NCI-H460 (cell line): ENCODE data around the gene INPP5J. TPM values are rescaled to one million over a fixed set of nuclear protein-coding genes. Genes with fewer than 3 reads are reported as not detected.
"Not testable (repeated sequence)": the region's sequence is repeated elsewhere in the genome, so short reads cannot be mapped to it uniquely, and the experiment has no call there.

ENCODE experiments used
- DNase-seq: peaks from one replicate; pipeline ENCODE4 v3.0.0-alpha.2; 2016; ENCODE audit warnings: low read depth; ENCODE audit errors: extremely low read depth
- total RNA-seq: library from RNA; depleted of rRNA; stranded (reverse); fragments of >200 nt; shearing (Covaris generic); gene quantifications from 2 replicates; pipeline ENCODE4 v1.2.3, GENCODE V29; 2014

INPP5J gene
- total RNA-seq, 1 experiment from 2014 or later: 0.54 TPM

DNA sequence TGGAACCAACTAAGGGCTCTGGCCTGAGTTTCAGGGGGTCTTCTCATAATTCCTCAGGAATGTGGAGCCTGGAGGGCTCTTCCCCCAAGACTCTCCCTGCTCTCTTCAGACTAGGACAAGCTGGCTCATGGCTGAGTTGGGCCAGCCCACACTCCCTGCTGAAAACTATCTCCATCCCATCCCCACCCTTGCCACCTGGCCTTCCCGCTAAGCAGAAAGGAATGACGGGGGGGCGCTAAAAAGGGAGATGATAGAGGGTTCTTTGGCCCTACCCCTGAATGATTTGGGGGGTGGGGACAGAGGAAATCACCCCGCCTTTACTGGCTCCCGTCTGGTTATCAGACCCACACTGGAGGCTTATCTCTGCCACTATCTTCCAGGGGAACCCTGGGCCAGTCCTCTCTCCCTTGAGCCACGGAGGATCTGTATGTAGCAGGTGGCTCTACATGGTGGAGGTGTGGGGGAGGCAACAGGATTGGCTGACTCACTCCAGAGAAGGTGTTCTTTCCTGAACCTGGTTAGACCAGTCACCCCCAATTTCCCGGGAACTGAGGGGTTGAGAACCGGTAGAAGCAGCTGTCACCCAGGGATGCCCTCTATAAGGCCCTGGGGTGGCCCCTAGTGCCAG lies 35.9 kb upstream of the INPP5J start:
- DNase-seq: no peak

DNA sequence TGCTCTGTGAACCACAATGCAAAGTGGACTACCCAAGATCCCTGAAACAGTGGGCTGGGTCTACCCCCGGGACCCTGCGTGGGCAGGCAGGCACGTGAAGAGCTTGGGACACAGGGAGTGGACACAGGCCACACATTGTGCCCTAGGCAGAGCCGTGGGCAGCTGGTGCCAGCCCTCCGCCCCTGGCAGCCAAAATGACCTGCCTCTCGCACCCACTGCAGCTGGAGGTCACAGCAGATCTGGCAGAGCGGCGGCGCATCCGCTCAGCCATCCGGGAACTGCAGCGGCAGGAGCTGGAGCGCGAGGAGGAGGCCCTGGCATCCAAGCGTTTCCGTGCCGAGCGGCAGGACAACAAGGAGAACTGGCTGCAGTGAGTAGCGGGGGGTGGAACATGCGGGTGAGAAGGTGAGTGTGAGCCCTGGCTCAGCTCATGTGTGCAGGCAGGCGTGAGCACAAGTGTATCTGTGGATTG lies 35.0 kb upstream of the INPP5J start:
- DNase-seq: no peak

DNA sequence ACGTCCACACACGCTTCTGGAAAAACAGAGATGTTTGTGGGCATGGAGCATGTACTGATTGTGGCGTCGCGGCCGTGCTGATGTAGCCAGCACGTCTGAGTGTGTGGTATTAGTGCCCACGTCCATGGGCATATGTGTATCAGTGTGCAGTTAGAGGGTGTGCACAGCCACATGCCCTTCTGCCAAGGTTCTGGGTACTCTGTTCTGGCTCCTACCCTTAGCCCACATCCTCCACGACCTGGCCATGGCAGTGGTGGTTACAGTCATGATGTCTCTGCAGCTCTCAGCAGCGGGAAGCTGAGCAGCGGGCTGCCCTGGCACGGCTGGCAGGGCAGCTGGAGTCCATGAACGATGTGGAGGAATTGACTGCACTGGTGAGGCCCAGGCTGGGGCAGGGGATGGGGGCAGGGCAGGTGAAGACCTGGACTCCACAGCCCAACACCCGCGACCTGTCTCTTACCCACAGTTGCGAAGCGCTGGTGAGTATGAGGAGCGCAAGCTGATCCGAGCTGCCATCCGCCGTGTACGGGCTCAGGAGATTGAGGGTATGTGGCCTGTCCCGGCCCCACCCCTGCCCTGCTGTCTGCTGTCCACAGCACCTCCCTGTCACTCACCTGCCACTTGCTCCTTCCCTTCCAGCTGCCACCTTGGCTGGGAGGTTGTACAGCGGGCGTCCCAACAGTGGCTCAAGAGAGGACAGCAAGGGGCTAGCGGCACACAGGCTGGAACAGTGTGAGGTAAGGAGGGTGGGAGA lies 34.4 kb upstream of the INPP5J start:
- no peak for DNase-seq

DNA sequence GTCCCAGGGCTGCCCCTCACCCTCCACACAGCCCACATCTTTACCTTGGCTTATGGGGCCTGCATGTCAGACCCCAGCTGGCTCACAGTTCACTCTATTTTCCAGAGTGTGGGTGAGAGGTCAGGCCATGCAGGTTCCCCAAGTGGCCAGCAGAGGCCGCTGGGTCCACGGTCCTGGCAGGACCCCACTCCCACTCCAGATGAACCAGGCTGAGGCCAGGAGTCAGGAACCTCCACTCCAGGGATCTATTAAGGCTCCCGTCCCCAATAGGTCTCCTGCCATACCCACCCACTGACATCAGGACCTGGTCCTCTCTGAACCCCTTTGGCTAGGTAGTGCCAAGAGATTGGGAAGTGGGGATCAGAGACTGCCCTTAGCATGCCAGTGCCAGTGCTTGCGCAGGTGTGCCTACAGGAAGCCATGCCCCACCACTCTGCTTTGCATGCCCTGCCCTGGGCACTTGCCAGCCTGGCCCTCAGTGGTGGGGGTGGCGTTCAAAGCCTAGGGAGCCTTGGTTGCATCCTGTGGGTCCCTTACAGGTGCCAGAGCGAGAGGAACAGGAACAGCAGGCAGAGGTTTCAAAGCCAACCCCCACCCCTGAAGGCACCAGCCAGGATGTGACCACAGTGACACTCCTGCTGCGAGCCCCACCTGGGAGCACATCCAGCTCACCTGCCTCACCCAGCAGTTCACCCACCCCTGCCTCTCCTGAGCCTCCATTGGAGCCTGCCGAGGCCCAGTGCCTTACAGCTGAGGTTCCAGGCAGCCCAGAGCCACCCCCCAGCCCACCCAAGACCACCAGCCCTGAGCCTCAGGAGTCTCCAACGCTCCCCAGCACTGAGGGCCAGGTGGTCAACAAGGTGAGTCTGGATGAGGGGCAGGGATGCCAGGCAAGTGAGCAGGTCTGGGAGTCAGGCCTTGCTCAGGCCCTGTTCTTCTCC lies 33.3 kb upstream of the INPP5J start:
- DNase-seq: no peak

DNA sequence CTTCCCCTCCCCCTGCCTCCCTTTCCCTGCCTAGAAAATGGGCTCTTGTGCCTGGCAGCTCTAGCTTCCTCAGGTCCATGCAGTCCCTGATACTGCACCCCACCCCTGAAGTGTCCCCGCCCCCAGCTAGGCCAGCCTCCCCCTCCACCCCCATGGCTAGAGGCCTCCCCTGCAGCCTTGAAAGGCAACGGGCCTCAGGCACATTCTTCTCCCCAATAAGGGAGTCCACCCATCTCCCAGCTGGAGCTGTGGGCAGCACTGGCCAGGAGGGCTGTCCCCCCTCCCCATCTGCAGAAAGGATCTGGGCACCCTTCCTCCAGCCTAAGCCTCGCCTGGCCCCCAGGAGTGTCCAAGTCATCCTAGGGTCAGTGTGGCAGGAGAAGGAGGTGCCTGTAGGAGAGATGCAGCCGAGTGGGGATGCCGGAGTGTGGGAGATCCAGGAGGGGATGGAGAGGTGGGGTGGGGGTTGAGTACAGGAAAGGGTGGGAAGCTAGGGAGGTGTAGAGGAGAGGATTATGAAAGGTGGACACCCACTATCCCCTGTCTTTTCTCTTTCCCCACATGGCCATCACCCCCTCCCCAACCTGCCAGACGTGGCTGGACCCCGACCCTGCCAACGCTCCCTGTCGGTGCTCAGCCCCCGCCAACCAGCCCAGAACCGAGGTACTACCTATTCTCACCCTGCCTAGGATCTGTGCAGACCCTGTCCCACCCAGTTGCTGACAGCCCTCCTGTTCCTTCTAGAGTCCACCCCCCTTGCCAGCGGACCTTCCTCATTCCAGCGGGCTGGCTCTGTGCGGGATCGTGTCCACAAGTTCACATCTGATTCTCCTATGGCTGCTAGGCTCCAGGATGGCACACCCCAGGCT lies 32.3 kb upstream of the INPP5J start:
- DNase-seq: no peak

DNA sequence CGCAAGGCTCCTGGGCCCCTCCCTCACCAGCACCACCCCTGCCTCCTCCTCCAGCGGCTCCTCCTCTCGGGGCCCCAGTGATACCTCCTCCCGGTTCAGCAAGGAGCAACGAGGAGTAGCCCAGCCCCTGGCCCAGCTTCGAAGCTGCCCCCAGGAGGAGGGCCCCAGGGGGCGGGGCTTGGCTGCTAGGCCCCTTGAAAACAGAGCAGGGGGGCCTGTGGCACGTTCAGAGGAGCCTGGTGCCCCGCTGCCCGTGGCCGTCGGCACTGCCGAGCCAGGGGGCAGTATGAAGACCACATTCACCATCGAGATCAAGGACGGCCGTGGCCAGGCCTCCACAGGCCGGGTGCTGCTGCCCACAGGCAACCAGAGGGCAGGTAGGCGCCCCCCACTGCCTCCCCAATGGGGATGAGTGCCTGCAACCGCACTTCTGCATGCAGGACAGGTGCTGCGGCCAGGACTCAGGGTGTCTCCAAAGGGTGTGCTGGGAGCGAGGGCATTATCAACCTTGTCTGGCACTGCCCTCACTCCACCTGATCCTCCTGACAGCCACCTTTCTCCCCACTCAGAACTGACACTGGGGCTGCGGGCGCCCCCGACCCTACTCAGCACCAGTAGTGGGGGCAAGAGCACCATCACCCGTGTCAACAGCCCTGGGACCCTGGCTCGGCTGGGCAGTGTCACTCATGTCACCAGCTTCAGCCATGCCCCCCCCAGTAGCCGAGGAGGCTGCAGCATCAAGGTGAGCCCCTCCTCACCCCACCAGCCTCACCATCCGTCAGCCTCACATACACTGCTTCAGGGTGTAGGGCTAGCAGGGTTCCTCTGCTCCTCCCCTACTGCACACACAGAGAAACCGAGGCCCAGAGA lies 31.4 kb upstream of the INPP5J start:
- DNase-seq: no peak

DNA sequence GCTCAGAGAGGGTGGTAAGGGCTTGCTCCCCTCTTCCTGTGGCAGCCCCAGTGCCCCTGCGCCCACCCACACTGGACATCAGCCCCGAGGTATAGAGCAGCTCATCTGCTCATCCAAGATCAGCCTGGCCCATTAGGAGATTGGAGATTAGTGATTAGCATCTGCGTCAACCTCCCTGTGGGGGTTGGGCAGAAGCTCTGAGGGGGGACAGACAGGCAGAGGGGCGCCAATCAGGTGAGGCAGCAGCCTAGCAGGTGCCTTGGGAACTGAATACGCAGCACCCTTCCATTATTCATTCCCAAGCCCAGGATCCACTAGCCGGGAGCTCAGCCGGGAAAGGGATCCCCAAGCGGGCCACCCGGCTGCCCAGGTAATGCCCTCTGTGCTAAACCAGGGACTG lies 30.6 kb upstream of the INPP5J start:
- DNase-seq: no peak

DNA sequence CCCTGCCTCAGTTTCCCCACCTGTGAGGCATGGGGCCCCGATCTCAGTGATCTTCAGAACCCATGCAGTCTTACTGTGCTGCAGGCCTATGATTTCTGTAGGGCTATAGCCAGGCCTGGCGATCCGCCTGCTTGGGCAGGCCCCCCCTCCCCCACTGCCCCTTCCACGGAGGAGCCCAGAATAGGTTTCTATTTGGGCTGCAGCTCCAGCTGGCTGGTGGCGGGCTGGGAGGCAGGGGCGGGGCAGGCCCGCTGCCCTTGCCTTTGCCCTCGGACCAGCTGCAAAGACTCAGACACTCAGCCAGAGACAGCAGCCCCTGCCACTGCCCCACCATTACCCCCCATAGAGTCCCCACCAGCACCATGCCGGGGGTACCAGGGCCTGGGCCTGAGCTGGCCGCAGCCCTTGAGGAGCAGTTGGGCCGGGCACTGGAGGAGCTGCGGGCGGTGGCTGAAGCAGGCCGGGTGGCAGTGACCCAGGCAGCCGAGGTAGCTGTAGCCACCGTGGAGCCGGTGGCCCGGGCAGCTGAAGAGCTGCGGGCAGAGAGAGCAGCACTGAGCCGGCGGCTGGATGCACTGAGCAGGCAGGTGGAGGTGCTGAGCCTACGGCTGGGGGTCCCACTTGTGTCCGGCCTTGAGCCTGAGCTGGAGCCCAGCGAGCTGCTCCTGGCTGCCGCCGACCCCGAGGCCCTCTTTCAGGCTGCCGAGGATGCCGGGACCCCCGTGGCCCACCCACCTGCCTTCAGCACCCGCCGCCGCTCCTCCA lies 29.5 kb upstream of the INPP5J start:
- no peak for DNase-seq

DNA sequence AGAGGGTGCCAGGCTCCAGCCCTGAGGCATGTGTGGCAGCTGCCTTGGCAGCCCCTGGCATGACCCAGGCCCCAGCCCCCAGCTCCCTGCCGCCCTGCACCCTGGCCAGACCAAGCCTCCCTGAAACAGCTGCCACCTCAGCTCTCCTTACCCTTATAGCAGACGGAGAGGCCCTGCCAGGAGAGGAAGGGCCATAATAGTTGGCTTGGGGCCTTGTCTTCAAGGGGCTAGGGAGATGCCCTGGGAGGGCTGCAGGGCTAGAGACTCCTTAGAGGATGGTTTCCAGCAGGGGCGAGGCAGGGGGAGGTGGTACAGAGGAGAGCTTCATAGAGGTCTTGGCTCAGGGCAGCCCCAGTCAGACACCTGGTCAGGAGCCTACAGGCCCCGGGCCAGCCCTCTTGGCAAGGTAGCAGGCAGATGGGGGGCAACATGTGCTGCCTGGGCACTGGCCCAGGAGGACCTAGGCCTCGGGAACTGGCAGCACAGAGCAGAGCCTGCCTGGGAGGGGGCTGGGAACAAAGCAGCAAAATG lies 28.7 kb upstream of the INPP5J start:
- no peak for DNase-seq

DNA sequence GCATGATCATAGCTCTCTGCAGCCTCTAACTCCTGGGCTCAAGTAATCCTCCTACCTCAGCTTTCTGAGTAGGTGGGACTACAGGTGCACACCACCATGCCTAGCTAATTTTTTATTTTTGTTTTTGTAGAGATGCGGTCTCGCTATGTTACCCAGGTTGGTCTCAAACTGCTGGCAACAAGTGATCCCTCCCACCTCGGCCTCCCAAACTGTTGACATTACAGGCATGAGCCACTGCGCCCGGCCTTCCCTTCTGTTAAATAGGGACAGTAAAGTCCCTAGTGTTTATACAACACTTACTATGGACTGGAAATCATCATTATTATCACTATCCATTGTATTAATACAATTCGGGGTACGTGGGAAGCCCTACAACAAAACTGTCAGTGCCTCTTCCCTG lies 28.0 kb upstream of the INPP5J start:
- no peak for DNase-seq

DNA sequence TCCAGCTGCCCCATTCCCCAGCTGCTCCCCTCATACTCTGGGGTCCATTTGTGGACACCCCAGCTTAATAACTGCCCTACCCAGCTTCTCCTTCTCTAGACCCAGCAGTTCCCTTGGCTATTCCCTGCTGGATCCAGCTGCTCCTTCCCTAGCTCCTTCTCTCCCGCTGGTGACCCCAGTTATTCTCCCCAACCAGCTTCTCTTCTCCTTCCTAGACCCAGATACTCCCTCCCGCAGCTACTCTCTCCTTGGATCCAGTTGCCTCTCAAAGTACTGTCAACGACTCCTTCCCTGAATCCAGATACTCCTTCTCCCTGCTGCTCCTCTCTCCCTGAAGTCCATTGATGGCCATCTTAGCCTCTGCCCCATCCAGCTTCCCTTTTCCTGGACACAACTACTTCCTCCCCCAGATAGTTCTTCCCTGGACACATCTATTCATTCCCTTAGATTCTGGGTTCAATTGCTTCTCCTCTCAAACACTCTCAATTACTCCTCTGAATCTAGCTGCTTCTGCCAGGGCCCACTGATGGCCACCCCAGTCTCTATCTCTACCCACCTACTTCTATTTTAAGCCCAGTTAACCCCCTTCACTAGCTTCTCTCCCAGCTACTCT lies 27.0 kb upstream of the INPP5J start:
- DNase-seq: no peak

DNA sequence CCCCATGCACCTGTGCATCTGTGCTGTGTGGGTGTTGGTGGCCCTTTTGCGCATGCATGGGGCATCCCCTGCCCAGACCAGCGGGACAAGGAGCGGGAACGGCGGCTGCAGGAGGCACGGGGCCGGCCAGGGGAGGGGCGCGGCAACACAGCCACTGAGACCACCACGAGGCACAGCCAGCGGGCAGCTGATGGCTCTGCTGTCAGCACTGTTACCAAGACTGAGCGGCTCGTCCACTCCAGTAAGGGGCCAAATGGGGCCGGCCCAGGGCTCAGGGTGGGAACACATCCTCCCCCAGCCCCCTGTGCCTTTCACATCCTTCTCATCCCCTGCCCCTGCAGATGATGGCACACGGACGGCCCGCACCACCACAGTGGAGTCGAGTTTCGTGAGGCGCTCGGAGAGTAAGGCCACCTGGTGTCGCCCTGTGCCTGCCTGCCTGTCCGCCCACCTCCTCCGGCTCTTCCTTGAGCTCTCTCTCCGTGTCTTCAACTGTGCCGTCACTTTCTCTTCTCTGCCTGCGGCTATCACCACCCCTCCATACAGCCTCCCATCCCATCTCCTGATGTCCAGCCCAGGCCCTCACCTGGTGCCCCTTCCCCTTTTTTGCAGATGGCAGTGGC lies 26.0 kb upstream of the INPP5J start:
- DNase-seq: no peak

DNA sequence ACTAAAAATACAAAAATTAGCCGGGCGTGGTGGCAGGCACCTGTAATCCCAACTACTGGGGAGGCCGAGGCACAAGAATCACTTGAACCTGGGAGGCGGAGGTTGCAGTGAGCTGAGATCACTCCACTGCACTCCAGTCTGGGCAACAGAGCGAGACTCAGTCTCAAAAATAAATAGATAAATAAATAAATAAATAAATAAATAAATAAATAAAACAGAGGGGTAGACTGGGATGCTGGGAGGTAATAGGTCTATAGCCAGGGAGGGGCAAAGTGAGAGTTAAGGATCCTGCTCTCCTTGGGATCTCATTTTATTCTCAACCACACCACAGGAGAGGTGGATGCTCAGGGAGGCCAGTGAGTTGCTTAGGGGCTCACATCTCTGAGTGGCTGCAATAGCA lies 25.2 kb upstream of the INPP5J start:
- not testable (repeated sequence) for DNase-seq

DNA sequence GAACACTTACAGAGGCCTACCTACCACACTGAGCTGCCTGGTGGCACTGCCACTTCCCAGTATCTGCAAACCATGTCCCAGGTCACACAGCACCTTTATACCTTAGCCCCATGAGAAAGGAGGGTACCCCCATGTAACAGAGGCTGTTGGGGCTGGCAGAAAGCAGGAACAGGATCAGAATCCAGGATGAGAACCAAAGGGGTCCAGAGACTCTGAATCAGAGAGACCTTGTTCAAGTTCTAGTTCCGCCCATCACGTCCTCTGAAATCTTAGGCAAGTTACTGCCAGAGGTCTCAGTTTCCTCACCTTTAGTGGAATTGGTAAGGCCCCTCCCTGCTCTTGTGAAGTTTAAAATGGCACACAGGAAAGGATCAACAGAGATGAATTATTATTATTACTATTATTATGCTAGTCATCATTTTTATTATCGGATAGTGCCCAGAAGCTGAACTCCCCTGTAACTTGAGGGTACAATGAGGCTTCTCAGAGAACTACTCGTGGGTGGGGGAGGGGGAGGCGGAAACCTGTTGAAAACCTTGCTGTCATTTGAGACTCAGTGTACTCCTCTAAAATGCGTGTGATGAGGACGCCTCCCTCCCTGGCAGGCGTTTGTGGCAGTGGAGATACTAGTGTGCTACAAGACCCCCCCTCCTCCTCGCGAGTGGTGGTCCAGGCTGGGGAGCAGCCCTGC lies 24.7 kb upstream of the INPP5J start:
- DNase-seq: no peak

DNA sequence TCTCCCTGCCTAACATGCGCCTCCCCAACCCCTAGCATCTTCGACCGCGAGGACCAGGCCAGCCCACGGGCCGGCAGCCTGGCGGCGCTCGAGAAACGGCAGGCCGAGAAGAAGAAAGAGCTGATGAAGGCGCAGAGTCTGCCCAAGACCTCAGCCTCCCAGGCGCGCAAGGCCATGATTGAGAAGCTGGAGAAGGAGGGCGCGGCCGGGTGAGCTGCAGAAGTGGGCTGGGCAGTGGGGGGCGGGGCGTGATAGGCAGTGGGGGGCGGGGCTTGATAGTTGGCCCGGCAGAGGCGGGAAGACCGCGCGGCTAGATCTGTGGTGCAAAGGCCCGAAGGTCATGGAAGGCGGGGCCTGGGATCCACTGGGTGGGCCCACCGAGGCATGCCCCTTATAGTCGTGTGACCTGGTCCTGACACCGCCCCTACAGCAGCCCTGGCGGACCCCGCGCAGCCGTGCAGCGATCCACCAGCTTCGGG lies 24.1 kb upstream of the INPP5J start:
- no peak for DNase-seq

DNA sequence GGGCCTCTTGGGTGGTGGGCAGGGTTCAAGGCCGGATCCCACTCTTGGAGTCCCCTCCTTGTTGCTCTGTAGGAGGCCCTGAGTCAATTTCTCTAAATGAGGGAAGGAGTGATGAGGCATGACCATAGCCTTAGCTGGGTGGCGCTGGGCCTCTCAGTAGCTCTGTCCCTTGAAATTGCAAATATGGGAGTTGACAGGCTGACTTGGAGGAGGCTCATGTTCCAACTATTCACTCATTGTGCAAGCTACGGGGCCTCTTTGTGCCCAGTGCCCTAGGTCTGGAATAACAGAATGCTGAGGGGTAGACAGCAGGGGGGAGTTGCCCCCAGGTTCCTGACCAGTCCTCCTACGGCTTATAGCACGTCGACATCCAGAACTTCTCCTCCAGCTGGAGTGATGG lies 23.4 kb upstream of the INPP5J start:
- DNase-seq: no peak
